Measurements from ENCODE around the gene HELB. TPM values are rescaled to one million over a fixed set of nuclear protein-coding genes. Genes with fewer than 3 reads are reported as not detected.

The HELB gene
- polyA plus RNA-seq, 1 experiment: 2.0 TPM

DNA sequence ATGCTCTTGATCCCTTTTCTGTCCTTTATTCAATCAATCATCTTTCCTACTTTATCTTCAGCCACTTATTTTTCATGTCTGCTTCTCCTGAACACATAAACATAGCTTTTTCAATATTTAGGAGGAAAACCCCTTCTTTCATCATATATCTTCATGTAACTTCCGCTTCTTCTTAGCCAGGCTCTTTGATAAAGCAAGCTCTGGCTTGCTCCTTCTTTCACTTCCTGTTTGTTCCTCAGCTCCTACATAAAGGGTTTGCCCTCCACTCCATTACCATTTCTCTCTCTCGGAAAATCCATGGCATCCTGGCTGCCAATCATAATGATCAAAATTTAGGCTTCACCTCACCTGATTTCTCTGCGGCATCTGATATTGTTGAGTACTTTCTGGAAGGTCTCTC, 33.7 kb upstream of the HELB start:
- POLR2A ChIA-PET: no interaction called here
- DNase-seq (ENCODE audit: low read depth, low spot score): no peak
- CTCF ChIA-PET: interaction anchor here (1.0 to 5.7 kb wide), 4 partner anchors 10 to 143 kb away, joined by 3 to 41 read pairs (median 14); no protein-coding TSS in a partner anchor
- no peak overlapping the region for H3K4me3 ChIP-seq (ENCODE audit: low read depth, low read length)
- H3K27me3 ChIP-seq (ENCODE audit: control insufficient read depth, insufficient read depth, low read length): peaks cover 13% of the 10 kb centered on the region
- no peaks in the 10 kb centered on the region for H3K9me3 ChIP-seq (ENCODE audit: control insufficient read depth, insufficient read depth, low read length)
- TF ChIP-seq, protein P1, sequence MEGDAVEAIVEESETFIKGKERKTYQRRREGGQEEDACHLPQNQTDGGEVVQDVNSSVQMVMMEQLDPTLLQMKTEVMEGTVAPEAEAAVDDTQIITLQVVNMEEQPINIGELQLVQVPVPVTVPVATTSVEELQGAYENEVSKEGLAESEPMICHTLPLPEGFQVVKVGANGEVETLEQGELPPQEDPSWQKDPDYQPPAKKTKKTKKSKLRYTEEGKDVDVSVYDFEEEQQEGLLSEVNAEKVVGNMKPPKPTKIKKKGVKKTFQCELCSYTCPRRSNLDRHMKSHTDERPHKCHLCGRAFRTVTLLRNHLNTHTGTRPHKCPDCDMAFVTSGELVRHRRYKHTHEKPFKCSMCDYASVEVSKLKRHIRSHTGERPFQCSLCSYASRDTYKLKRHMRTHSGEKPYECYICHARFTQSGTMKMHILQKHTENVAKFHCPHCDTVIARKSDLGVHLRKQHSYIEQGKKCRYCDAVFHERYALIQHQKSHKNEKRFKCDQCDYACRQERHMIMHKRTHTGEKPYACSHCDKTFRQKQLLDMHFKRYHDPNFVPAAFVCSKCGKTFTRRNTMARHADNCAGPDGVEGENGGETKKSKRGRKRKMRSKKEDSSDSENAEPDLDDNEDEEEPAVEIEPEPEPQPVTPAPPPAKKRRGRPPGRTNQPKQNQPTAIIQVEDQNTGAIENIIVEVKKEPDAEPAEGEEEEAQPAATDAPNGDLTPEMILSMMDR (IDR thresholded peaks at IDR 0.05; ENCODE audit: low read depth, low read length): no peak
- H3K27ac ChIP-seq (ENCODE audit: low read depth, low read length): no peak overlapping the region

DNA sequence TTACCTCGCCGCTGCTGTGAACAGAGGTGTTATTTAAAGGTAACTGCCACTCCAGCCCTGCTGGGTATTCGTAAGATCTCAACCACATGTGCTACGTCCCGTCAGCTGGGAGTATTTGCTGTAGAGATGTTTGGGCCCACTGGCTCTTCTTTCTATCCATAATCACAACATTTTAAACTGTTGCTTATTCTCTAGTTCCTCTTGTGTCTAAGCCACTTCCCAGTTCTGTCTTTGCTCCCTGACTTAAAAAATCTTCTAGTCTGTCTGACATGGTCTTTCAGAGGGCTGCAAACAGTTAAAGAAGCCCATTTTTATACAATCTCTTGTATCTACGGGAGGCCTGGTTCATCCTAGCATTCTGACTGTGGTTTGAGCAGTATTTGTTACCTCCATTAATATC, 33.2 kb upstream of the HELB start:
- ChIA-PET POLR2A (interaction anchor here (0.6 kb wide), 1 partner anchor 709 kb away, joined by 6 read pairs; no protein-coding TSS in a partner anchor), CTCF (interaction anchor here (0.5 to 5.7 kb wide), 22 partner anchors 10 to 1379 kb away, joined by 3 to 45 read pairs (median 5); no protein-coding TSS in a partner anchor)
- TF ChIP-seq, protein P1 (IDR thresholded peaks at IDR 0.05; ENCODE audit: low read depth, low read length): no peak
- H3K4me3 ChIP-seq (ENCODE audit: low read depth, low read length): no peak overlapping the region
- peaks cover 13% of the 10 kb centered on the region for H3K27me3 ChIP-seq (ENCODE audit: control insufficient read depth, insufficient read depth, low read length)
- no peaks in the 10 kb centered on the region for H3K9me3 ChIP-seq (ENCODE audit: control insufficient read depth, insufficient read depth, low read length)
- DNase-seq (ENCODE audit: low read depth, low spot score): no peak
- no peak overlapping the region for H3K27ac ChIP-seq (ENCODE audit: low read depth, low read length)

DNA sequence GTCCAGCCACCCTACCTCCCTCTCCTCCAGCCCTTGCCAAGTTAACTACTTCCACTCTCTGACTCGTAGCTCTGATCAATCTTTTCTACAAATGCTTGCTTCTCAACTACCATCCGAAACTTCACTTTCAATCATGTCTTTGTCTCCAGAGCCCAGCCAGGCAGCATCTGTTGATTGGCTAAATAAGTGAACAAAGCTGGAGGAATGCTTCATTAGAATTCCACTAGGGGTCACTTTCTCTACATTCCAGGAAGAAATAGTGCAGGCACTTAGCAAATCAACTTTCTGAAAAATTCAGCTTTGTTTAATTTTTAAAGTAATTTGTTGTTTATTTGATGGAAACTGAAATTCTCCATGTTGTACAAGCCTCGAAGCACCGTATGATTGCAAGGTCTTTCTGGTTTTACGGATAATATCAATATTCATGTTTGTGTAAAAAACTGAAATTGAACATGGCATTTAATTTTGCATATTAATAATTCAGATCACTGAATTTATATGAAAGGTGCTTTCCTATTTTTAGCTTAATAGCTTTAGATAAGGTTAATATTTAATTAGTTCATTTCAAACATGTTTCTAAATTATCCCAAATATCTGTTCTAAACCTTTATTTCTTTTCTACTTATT, 32.4 kb upstream of the HELB start:
- no peak overlapping the region for H3K27ac ChIP-seq (ENCODE audit: low read depth, low read length)
- DNase-seq (ENCODE audit: low read depth, low spot score): peak; percentile 20
- no peak overlapping the region for H3K4me3 ChIP-seq (ENCODE audit: low read depth, low read length)
- ChIA-PET CTCF (interaction anchor here (0.5 to 5.7 kb wide), 35 partner anchors 9 to 1380 kb away, joined by 3 to 45 read pairs (median 4); partner anchors contain the start of genes HELB and TMBIM4), POLR2A (interaction anchor here (0.6 kb wide), 1 partner anchor 709 kb away, joined by 6 read pairs; no protein-coding TSS in a partner anchor)
- H3K9me3 ChIP-seq (ENCODE audit: control insufficient read depth, insufficient read depth, low read length): no peaks in the 10 kb centered on the region
- TF ChIP-seq, protein P1 (IDR thresholded peaks at IDR 0.05; ENCODE audit: low read depth, low read length): peak; percentile 80
- H3K27me3 ChIP-seq (ENCODE audit: control insufficient read depth, insufficient read depth, low read length): peaks cover 13% of the 10 kb centered on the region

DNA sequence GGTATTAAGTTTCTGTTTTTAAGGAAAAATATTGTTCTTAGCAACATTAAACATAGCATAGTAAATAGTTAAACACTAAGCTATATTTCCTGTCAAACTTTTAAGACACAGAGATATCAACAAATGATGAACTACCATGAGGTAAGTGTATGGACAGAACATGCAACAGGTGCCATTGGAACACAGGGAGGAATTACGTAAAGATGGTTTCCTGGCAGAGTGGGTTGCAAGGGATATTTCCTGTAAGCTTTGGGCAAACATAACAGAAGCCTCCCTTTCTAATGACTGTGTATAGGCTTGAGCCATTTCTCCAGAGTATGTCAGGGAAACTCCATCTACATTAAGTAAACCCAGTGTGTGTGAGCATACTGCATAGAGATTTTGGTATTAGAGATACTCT, 31.7 kb upstream of the HELB start:
- no peak overlapping the region for H3K4me3 ChIP-seq (ENCODE audit: low read depth, low read length)
- no peak for DNase-seq (ENCODE audit: low read depth, low spot score)
- TF ChIP-seq, protein P1 (IDR thresholded peaks at IDR 0.05; ENCODE audit: low read depth, low read length): no peak
- peaks cover 13% of the 10 kb centered on the region for H3K27me3 ChIP-seq (ENCODE audit: control insufficient read depth, insufficient read depth, low read length)
- H3K9me3 ChIP-seq (ENCODE audit: control insufficient read depth, insufficient read depth, low read length): no peaks in the 10 kb centered on the region
- ChIA-PET CTCF (interaction anchor here (0.7 to 5.7 kb wide), 27 partner anchors 8 to 1381 kb away, joined by 3 to 45 read pairs (median 5); partner anchors contain the start of genes HELB and TMBIM4), POLR2A (no interaction called here)
- no peak overlapping the region for H3K27ac ChIP-seq (ENCODE audit: low read depth, low read length)

DNA sequence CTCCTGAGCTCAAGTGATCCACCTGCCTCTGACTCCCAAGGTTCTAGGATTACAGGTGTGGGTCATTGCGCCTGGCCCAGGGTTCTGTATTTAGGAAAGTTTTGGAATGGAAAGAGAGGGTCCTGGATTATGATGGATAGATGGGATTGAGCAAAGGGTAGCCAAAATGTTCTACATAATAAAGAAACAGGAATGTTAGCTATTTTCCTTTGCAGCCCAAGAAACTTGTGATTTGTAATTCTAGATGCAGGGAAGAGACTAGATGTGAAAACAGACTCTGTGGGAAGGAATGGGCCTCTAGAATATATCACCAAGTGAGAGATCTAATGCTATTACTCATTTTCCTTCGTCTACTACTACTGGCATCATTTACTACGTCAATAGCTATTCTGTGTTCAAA, 29.6 kb upstream of the HELB start:
- ChIA-PET POLR2A (no interaction called here), CTCF (interaction anchor here (0.6 to 2.6 kb wide), 6 partner anchors 26 to 422 kb away, joined by 3 to 14 read pairs (median 4); no protein-coding TSS in a partner anchor)
- TF ChIP-seq, protein P1 (IDR thresholded peaks at IDR 0.05; ENCODE audit: low read depth, low read length): no peak
- Histone ChIP-seq H3K9me3 (ENCODE audit: control insufficient read depth, insufficient read depth, low read length) (no peaks in the 10 kb centered on the region), H3K27me3 (ENCODE audit: control insufficient read depth, insufficient read depth, low read length) (peaks cover 12% of the 10 kb centered on the region), H3K4me3 (ENCODE audit: low read depth, low read length) (no peak overlapping the region), H3K27ac (ENCODE audit: low read depth, low read length) (no peak overlapping the region)
- no peak for DNase-seq (ENCODE audit: low read depth, low spot score)
